Measurements from ENCODE around the gene PRKCE. TPM values are rescaled to one million over a fixed set of nuclear protein-coding genes. Genes with fewer than 3 reads are reported as not detected.

The PRKCE gene
- total RNA-seq, 4 donors from 2014 or later = 10.9 to 19.6 (median 14.9) TPM

- TF ChIP-seq CTCF (IDR thresholded peaks at IDR 0.05; ENCODE audit: low read depth) = no peak
These were observed 506.5 kb downstream of the PRKCE start for GRCh38 chr2:46157966-46158310.

- no peak for TF ChIP-seq CTCF (IDR thresholded peaks at IDR 0.05; ENCODE audit: low read depth)
These were observed 507.2 kb downstream of the PRKCE start for GRCh38 chr2:46158661-46159060.

- TF ChIP-seq CTCF (IDR thresholded peaks at IDR 0.05; ENCODE audit: low read depth) = no peak
These were observed 508.9 kb downstream of the PRKCE start for GRCh38 chr2:46160326-46160725.

- no peak for TF ChIP-seq CTCF (IDR thresholded peaks at IDR 0.05; ENCODE audit: low read depth)
These were observed 509.8 kb downstream of the PRKCE start for GRCh38 chr2:46161315-46161714.

GRCh38 chr2:46161911-46162310 is 510.4 kb downstream of the PRKCE start:
- no peak for TF ChIP-seq CTCF (IDR thresholded peaks at IDR 0.05; ENCODE audit: low read depth)

GRCh38 chr2:46162329-46163097 is 511.0 kb downstream of the PRKCE start:
- no peak for TF ChIP-seq CTCF (IDR thresholded peaks at IDR 0.05; ENCODE audit: low read depth)

- no peak for TF ChIP-seq CTCF (IDR thresholded peaks at IDR 0.05; ENCODE audit: low read depth)
These were observed 511.6 kb downstream of the PRKCE start for GRCh38 chr2:46163098-46163430.
